Measurements from ENCODE around the gene ASPHD2.

Gene ASPHD2

DNA sequence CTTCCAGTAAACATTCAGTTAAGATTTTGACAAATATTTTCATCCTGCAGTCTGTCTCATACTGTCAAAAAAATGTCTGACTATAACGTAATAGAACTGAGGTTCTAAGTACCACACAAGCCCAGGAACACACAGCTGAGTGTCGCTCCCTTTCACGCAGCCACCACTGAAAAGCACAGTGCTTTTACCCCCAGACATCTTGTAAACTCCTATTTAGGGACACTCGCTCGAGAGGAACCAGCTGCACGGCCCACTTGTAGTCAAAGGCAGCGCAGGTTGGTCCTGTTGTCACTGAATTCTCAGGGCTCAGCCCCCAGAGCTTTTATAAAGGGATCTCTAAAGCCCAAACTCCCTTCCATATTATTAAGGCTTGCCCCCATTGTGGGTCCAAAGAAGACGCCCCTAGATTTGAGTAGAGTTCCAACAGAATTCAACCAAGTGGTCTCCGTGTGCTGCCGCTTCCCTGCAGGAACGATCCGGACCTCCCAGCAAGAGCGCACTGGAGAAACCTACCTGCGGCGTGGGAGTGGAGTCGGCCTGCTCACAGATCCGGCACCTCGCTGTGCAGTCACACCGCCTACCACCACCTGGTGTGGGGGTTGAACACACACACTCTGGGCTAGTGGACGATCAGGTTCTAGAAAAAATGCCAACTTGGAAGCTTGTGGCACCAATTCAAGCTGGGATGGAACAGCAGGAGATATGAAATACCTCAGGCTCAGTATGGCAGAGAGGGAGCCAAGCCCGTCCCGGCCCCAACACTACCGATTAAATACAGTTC is 23.4 kb downstream of the ASPHD2 start:
- no peak for DNase-seq (ENCODE audit: low read depth in 2 of 2)
- TF ChIP-seq, protein P1, sequence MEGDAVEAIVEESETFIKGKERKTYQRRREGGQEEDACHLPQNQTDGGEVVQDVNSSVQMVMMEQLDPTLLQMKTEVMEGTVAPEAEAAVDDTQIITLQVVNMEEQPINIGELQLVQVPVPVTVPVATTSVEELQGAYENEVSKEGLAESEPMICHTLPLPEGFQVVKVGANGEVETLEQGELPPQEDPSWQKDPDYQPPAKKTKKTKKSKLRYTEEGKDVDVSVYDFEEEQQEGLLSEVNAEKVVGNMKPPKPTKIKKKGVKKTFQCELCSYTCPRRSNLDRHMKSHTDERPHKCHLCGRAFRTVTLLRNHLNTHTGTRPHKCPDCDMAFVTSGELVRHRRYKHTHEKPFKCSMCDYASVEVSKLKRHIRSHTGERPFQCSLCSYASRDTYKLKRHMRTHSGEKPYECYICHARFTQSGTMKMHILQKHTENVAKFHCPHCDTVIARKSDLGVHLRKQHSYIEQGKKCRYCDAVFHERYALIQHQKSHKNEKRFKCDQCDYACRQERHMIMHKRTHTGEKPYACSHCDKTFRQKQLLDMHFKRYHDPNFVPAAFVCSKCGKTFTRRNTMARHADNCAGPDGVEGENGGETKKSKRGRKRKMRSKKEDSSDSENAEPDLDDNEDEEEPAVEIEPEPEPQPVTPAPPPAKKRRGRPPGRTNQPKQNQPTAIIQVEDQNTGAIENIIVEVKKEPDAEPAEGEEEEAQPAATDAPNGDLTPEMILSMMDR (IDR thresholded peaks at IDR 0.05; ENCODE audit: low read depth, low read length) = no peak
- H3K4me3 ChIP-seq (replicated peaks in 1 of 2; ENCODE audit: low read depth in 2 of 2, low read length in 2 of 2) = no peak overlapping the region

DNA sequence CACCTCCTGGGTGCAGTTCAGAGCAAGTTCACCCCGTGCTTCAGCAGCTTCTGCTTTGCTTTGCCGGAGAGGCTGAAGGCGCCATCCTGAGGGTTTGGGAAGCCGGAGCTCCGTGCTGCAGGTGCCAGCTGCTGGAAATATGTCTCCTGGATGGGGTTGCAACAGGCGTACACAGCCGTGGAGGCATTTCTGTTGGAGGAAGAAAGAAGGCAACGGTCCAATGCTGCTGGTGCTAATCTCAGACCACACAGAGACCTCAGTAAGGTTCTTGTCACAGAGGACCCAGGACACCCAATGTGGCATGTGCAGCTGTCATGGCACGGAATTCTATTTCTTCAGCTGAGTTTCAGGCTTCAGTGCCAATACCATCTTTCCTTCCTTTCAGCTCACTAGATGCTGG is 24.2 kb downstream of the ASPHD2 start:
- no peak for DNase-seq (ENCODE audit: low read depth in 2 of 2)
- no peak overlapping the region for H3K4me3 ChIP-seq (replicated peaks in 1 of 2; ENCODE audit: low read depth in 2 of 2, low read length in 2 of 2)
- TF ChIP-seq, protein P1 (IDR thresholded peaks at IDR 0.05; ENCODE audit: low read depth, low read length) = no peak

DNA sequence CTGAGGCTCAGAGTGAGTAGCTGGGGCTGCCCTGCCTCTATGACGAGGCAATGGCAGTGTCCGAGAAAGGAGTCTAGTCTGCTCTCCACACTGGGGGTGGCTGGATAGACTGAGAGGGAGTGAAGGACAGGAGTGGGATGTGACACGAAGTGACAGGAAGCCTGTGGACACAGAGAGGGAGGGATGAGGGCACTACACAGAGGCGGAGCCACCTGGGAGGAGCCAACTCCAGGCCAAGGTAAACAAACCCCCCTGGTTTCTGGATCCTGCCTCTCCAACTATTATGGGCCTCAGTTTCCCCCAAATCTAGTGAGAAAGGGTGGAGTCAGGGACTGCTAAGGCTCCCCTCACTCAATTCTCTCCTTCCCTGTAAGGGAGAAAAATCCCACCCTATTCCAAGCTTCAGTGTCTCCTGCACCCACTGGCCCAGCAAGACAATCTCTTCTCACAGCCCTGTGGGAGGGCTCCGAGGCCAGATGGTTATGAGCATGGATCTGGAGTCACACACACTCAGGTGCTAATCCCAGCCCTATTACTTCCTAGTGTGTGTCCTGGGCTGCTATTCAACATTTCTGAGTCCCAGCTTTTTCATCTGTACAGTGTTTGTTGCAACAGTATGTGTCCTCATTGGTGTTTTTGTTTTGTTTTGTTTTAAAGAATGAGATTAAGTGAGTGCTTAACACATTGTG is 24.9 kb downstream of the ASPHD2 start:
- no peak for DNase-seq (ENCODE audit: low read depth in 2 of 2)
- no peak overlapping the region for H3K4me3 ChIP-seq (replicated peaks in 1 of 2; ENCODE audit: low read depth in 2 of 2, low read length in 2 of 2)
- TF ChIP-seq, protein P1 (IDR thresholded peaks at IDR 0.05; ENCODE audit: low read depth, low read length) = no peak

DNA sequence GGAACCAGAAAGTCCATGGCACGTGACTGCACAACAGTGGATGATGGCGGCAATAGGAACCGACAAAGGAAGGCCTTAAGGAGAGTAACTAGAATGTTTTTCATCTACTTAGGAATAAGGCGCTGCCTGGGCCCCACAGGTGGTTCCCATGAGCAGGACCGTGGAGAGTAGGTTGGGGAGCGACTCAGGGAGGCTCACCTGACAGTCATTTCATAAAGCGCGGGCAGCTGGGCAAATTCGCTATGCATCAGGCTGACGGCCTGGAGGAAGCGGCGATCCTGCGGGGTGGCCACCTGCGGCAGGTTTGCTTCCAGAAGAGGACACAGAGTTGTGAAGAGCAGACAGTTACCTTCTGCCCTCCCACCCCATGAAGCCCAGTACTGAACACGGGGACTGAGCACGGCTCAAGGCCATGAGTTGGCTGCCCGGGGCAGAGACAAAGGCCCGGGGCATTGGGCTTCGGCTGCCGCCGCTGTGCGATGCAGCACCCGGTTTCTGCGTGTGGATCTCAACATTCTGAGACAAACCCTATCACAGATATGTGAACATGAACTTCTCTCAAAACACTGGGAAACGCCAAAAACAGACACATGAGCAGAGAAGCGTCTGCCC is 28.7 kb downstream of the ASPHD2 start:
- H3K4me3 ChIP-seq (replicated peaks in 1 of 2; ENCODE audit: low read depth in 2 of 2, low read length in 2 of 2) = no peak overlapping the region
- no peak for DNase-seq (ENCODE audit: low read depth in 2 of 2)
- TF ChIP-seq, protein P1 (IDR thresholded peaks at IDR 0.05; ENCODE audit: low read depth, low read length) = no peak

DNA sequence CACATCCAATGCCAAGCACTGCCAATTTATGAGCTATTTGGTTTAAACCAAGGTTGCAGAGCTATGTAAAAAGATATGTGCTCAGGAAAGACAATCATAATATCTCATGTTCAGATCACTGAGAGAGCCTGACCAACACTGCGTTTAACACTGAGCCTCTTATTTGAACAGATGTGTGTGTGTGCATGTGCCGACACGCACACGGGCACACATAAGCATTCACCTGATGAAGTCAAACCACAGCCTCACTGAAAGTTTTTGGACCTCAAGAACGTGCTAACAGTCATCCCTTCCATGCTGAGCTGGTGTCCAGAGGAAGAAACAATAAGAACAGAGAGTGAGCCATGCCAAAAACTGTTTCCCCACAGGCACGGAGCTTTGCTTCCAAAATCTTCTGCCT is 31.1 kb downstream of the ASPHD2 start:
- H3K4me3 ChIP-seq (replicated peaks in 1 of 2; ENCODE audit: low read depth in 2 of 2, low read length in 2 of 2) = no peak overlapping the region
- DNase-seq (ENCODE audit: low read depth in 2 of 2) = no peak
- TF ChIP-seq, protein P1 (IDR thresholded peaks at IDR 0.05; ENCODE audit: low read depth, low read length) = no peak

DNA sequence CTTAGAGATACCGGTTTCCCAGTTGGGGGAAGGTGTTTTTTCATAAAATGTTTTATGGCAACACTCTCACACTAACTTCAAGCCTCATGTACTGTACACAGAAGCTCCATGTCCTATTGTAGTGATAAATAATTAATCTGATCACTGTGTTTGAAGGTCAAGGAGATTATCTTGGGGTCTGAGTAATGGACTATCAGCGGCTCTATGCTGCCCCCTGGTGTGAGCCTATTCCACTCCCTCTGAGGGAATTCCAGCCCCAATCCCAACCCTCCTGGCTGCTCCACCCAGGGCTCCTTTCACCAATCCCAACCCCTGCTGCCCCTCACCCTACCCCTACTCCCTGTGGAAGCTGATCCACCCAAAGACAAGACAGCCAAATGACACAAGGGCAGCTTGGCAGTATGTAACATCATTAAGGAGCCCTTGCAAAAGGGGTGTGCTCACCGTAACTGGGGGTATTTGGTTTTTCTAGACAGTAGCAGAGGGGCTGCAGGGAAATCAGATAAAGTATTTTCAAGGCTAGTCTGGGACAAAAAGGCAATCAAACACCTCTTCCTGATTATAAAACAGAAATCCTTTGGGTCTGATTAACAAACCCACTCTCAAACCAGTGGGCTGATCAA is 32.2 kb downstream of the ASPHD2 start:
- no peak overlapping the region for H3K4me3 ChIP-seq (replicated peaks in 1 of 2; ENCODE audit: low read depth in 2 of 2, low read length in 2 of 2)
- DNase-seq (ENCODE audit: low read depth in 2 of 2) = peak; percentile 43 to 49
- TF ChIP-seq, protein P1 (IDR thresholded peaks at IDR 0.05; ENCODE audit: low read depth, low read length) = peak; percentile 81
